ENCODE data around the gene B4GALT5. TPM values are rescaled to one million over a fixed set of nuclear protein-coding genes. Genes with fewer than 3 reads are reported as not detected.

B4GALT5 gene
- polyA plus RNA-seq, 1 donor (not counting 4 experiments of a cell fraction or from before 2014, with no cell fraction given), result 23.5 TPM

- Histone ChIP-seq H3K27ac (ENCODE audit: control insufficient read depth, insufficient read depth, low read length) (no peak overlapping the region), H2AFZ (ENCODE audit: control insufficient read depth, low read length) (no peak overlapping the region), H3K9me1 (ENCODE audit: control insufficient read depth, extremely low read depth, insufficient read depth, low read length) (no peaks in the 10 kb centered on the region), H3K9me3 (ENCODE audit: control insufficient read depth, low read depth, low read length) (no peaks in the 10 kb centered on the region), H3K36me3 (ENCODE audit: control insufficient read depth in 2 of 2, extremely low read depth in 1 of 2, insufficient read depth in 2 of 2, low read length in 2 of 2) (peaks cover 0 to 4% of the 10 kb centered on the region in 2 experiments), H3K9ac (ENCODE audit: control insufficient read depth, extremely low read depth, insufficient read depth, low read length) (no peak overlapping the region), H4K20me1 (ENCODE audit: control insufficient read depth, extremely low read depth, insufficient read depth, low read length) (peaks cover 17% of the 10 kb centered on the region), H3K4me3 (ENCODE audit: control insufficient read depth in 2 of 3, extremely low read depth in 1 of 3, insufficient read depth in 2 of 3, low read depth in 1 of 3, low read length in 3 of 3) (no peak overlapping the region), H3K4me1 (ENCODE audit: control insufficient read depth, extremely low read depth, insufficient read depth, low read length) (no peaks in the 10 kb centered on the region), H3K79me2 (ENCODE audit: control insufficient read depth, insufficient read depth, low read length) (peaks cover 68% of the 10 kb centered on the region), H3K27me3 (ENCODE audit: control insufficient read depth, extremely low read depth, insufficient read depth, low read length) (no peaks in the 10 kb centered on the region), H3K4me2 (ENCODE audit: control insufficient read depth, extremely low read depth, insufficient read depth, low read depth, low read length) (no peak overlapping the region)
- DNase-seq (ENCODE audit: low read depth, low spot score) (no peak), FAIRE-seq (no peak)
- TF ChIP-seq CTCF (optimal IDR thresholded peaks at IDR 0.05 in 1 of 3, IDR thresholded peaks at IDR 0.05 in 1 of 3, conservative IDR thresholded peaks at IDR 0.05 in 1 of 3; ENCODE audit: extremely low read depth in 1 of 3, insufficient read depth in 2 of 3, low read length in 3 of 3) (no peak), EZH2 (IDR thresholded peaks at IDR 0.05; ENCODE audit: low read length) (no peak)
- dilution Hi-C loops (cut with MboI; ENCODE audit: extremely low pct_ligation_motif_present, low sequenced_read_pairs), result no loop called here
These were observed 52.8 kb downstream of the B4GALT5 start for GRCh38 chr20:49660912-49661311.

- H3K79me2 ChIP-seq (ENCODE audit: control insufficient read depth, insufficient read depth, low read length), result peaks cover 55% of the 10 kb centered on the region
- H3K27ac ChIP-seq (ENCODE audit: control insufficient read depth, insufficient read depth, low read length), result no peak overlapping the region
- DNase-seq (ENCODE audit: low read depth, low spot score), result no peak
- H4K20me1 ChIP-seq (ENCODE audit: control insufficient read depth, extremely low read depth, insufficient read depth, low read length), result peaks cover 17% of the 10 kb centered on the region
- H3K27me3 ChIP-seq (ENCODE audit: control insufficient read depth, extremely low read depth, insufficient read depth, low read length), result no peaks in the 10 kb centered on the region
- no peaks in the 10 kb centered on the region for H3K4me1 ChIP-seq (ENCODE audit: control insufficient read depth, extremely low read depth, insufficient read depth, low read length)
- FAIRE-seq, result no peak
- H3K4me2 ChIP-seq (ENCODE audit: control insufficient read depth, extremely low read depth, insufficient read depth, low read depth, low read length), result no peak overlapping the region
- H3K9ac ChIP-seq (ENCODE audit: control insufficient read depth, extremely low read depth, insufficient read depth, low read length), result no peak overlapping the region
- no peak overlapping the region for H3K4me3 ChIP-seq (ENCODE audit: control insufficient read depth in 2 of 3, extremely low read depth in 1 of 3, insufficient read depth in 2 of 3, low read depth in 1 of 3, low read length in 3 of 3)
- dilution Hi-C loops (cut with MboI; ENCODE audit: extremely low pct_ligation_motif_present, low sequenced_read_pairs), result no loop called here
- peaks cover 4 to 7% of the 10 kb centered on the region in 2 experiments for H3K36me3 ChIP-seq (ENCODE audit: control insufficient read depth in 2 of 2, extremely low read depth in 1 of 2, insufficient read depth in 2 of 2, low read length in 2 of 2)
- no peaks in the 10 kb centered on the region for H3K9me3 ChIP-seq (ENCODE audit: control insufficient read depth, low read depth, low read length)
- H3K9me1 ChIP-seq (ENCODE audit: control insufficient read depth, extremely low read depth, insufficient read depth, low read length), result no peaks in the 10 kb centered on the region
- H2AFZ ChIP-seq (ENCODE audit: control insufficient read depth, low read length), result no peak overlapping the region
- TF ChIP-seq CTCF (optimal IDR thresholded peaks at IDR 0.05 in 1 of 3, IDR thresholded peaks at IDR 0.05 in 1 of 3, conservative IDR thresholded peaks at IDR 0.05 in 1 of 3; ENCODE audit: extremely low read depth in 1 of 3, insufficient read depth in 2 of 3, low read length in 3 of 3), result no peak
- TF ChIP-seq EZH2 (IDR thresholded peaks at IDR 0.05; ENCODE audit: low read length), result no peak
These were observed 54.6 kb downstream of the B4GALT5 start for GRCh38 chr20:49659056-49659455.
